HepG2 (cell line): ENCODE measurements around the gene BTBD19. TPM values are rescaled to one million over a fixed set of nuclear protein-coding genes. Genes with fewer than 3 reads are reported as not detected.

Experiments
- BRD4 ChIP-seq: sonication (generic); formaldehyde crosslinking; IDR thresholded peaks from 2 replicates; pipeline ENCODE4 v1.4.0; 2020; ENCODE audit warnings: missing genetic modification reagents
- CREB1 ChIP-seq, 2 experiments: fragments of 450-650 bp in 1 of 2; IDR thresholded peaks; 2 replicates each; pipeline ENCODE4 v1.6.1; 2016 to 2017; ENCODE audit warnings: control low read depth in 1 of 2, mild to moderate bottlenecking in 1 of 2, missing compliant biosample characterization in 1 of 2, missing genetic modification characterization in 1 of 2
- FOXK2 ChIP-seq: fragments of 450-650 bp; IDR thresholded peaks from 2 replicates; pipeline ENCODE4 v1.6.1; 2016
- GATAD1 ChIP-seq: IDR thresholded peaks from 2 replicates; pipeline ENCODE4 v1.6.1; 2016; ENCODE audit warnings: missing genetic modification reagents, missing compliant biosample characterization
- GFI1 ChIP-seq: sonication (generic); formaldehyde crosslinking; IDR thresholded peaks from 2 replicates; pipeline ENCODE4 v1.5.0; 2020; ENCODE audit warnings: missing genetic modification reagents, mild to moderate bottlenecking, borderline replicate concordance
- HNRNPUL1 ChIP-seq: fragments of 200-400 bp; formaldehyde crosslinking; IDR thresholded peaks from 2 replicates; pipeline ENCODE4 v1.6.1; 2017; ENCODE audit warnings: low read depth, mild to moderate bottlenecking, low read length, moderate library complexity
- JDP2 ChIP-seq: sonication (generic); formaldehyde crosslinking; IDR thresholded peaks from 2 replicates; pipeline ENCODE4 v1.8.1; 2022; ENCODE audit warnings: missing genetic modification reagents, borderline replicate concordance
- KAT7 ChIP-seq: IDR thresholded peaks from 2 replicates; pipeline ENCODE4 v1.6.1; 2018; ENCODE audit warnings: borderline replicate concordance, missing compliant biosample characterization
- MAZ ChIP-seq, 2 experiments: sonication (generic) in 1 of 2; formaldehyde crosslinking in 1 of 2; IDR thresholded peaks; 2 replicates each; pipeline versions ENCODE4 v1.5.0 to v1.6.1; 2012 to 2020; ENCODE audit warnings: low read depth in 2 of 2, mild to moderate bottlenecking in 2 of 2, borderline replicate concordance in 1 of 2, improper control_type of control experiment in 1 of 2, low read length in 1 of 2, missing genetic modification reagents in 1 of 2, moderate library complexity in 1 of 2
- MED13 ChIP-seq: sonication (generic); formaldehyde crosslinking; IDR thresholded peaks from 2 replicates; pipeline ENCODE4 v1.5.0; 2020; ENCODE audit warnings: missing genetic modification reagents
- NFYC ChIP-seq: IDR thresholded peaks from 2 replicates; pipeline ENCODE4 v1.6.1; 2016; ENCODE audit warnings: missing genetic modification reagents, missing compliant biosample characterization
- SP5 ChIP-seq: IDR thresholded peaks from 2 replicates; pipeline ENCODE4 v1.6.1; 2016; ENCODE audit warnings: low read depth, borderline replicate concordance
- SRY ChIP-seq: sonication (generic); formaldehyde crosslinking; IDR thresholded peaks from 2 replicates; pipeline ENCODE4 v1.8.0; 2022; ENCODE audit warnings: mild to moderate bottlenecking, missing genetic modification reagents
- ZFX ChIP-seq: sonication (generic); formaldehyde crosslinking; IDR thresholded peaks from 2 replicates; pipeline ENCODE4 v1.4.0; 2020; ENCODE audit warnings: mild to moderate bottlenecking, low read depth, missing genetic modification reagents, moderate library complexity
- ZMYM3 ChIP-seq: sonication (generic); formaldehyde crosslinking; IDR thresholded peaks from 2 replicates; pipeline ENCODE4 v1.5.1; 2020; ENCODE audit warnings: mild to moderate bottlenecking, missing genetic modification reagents
- ZNF138 ChIP-seq: sonication (generic); formaldehyde crosslinking; IDR thresholded peaks from 2 replicates; pipeline ENCODE4 v1.5.0; 2020; ENCODE audit warnings: mild to moderate bottlenecking, low read depth, missing genetic modification reagents
- ZNF557 ChIP-seq: sonication (generic); formaldehyde crosslinking; IDR thresholded peaks from 2 replicates; pipeline ENCODE4 v1.4.0; 2020; ENCODE audit warnings: missing genetic modification reagents
- ZNF589 ChIP-seq: sonication (generic); formaldehyde crosslinking; conservative IDR thresholded peaks from 2 replicates; pipeline ENCODE4 v1.8.0; 2022; ENCODE audit warnings: mild to moderate bottlenecking, moderate library complexity, missing genetic modification reagents
- polyA plus RNA-seq, 8 experiments: library from polyadenylated mRNA; depleted of rRNA in 3 of 8; stranded (reverse) in 7 of 8; unstranded in 1 of 8; fragments of >200 nt; fragmentation: Illumina TruSeq in 4 of 8; extraction: Trizol in 4 of 8; gene quantifications; 2 replicates each; pipeline versions ENCODE4 v1.2.1 to v1.2.3, GENCODE V29; 2011 to 2016; ENCODE audit warnings: low read depth in 4 of 8, missing spikeins in 1 of 8, mixed read lengths in 1 of 8; ENCODE audit not compliant: insufficient read depth in 1 of 8
- total RNA-seq, 5 experiments: library from RNA; depleted of rRNA; stranded (reverse); fragments of >200 nt; fragmentation: Illumina TruSeq; extraction: Trizol; gene quantifications; 2 replicates each; pipeline ENCODE4 v1.2.3, GENCODE V29; 2016; ENCODE audit warnings: low read depth in 1 of 5
- TF ChIP-seq, protein P1 (sequence below): sonication (generic); formaldehyde crosslinking; IDR thresholded peaks from 2 replicates; pipeline ENCODE4 v1.8.0; 2023; ENCODE audit warnings: mild to moderate bottlenecking, missing genetic modification reagents
- TF ChIP-seq, protein P2 (sequence below): sonication (generic); formaldehyde crosslinking; IDR thresholded peaks from 2 replicates; pipeline ENCODE4 v1.5.1; 2020; ENCODE audit warnings: mild to moderate bottlenecking, missing genetic modification reagents, borderline replicate concordance
- TF ChIP-seq, protein P3 (sequence below), 2 experiments: sonication (generic) in 1 of 2; formaldehyde crosslinking in 1 of 2; IDR thresholded peaks; 2 replicates each; pipeline versions ENCODE4 v1.4.0 to v1.6.1; 2018 to 2020; ENCODE audit warnings: missing genetic modification reagents in 2 of 2, borderline replicate concordance in 1 of 2, low read depth in 1 of 2, mild to moderate bottlenecking in 1 of 2, missing biosample characterization in 1 of 2
- TF ChIP-seq, protein P4 (sequence below): IDR thresholded peaks from 2 replicates; pipeline ENCODE4 v1.6.1; 2018; ENCODE audit warnings: missing genetic modification reagents, mild to moderate bottlenecking, missing compliant biosample characterization
- TF ChIP-seq, protein P5 (sequence below): IDR thresholded peaks from 2 replicates; pipeline ENCODE4 v1.6.1; 2016; ENCODE audit warnings: missing genetic modification reagents, missing compliant biosample characterization

Gene BTBD19
- total and polyA plus RNA-seq, 2 of the 13 experiments (the other 11 are each of a cell fraction or from before 2014, with no cell fraction given), result 2.7 to 6.7 TPM

DNA sequence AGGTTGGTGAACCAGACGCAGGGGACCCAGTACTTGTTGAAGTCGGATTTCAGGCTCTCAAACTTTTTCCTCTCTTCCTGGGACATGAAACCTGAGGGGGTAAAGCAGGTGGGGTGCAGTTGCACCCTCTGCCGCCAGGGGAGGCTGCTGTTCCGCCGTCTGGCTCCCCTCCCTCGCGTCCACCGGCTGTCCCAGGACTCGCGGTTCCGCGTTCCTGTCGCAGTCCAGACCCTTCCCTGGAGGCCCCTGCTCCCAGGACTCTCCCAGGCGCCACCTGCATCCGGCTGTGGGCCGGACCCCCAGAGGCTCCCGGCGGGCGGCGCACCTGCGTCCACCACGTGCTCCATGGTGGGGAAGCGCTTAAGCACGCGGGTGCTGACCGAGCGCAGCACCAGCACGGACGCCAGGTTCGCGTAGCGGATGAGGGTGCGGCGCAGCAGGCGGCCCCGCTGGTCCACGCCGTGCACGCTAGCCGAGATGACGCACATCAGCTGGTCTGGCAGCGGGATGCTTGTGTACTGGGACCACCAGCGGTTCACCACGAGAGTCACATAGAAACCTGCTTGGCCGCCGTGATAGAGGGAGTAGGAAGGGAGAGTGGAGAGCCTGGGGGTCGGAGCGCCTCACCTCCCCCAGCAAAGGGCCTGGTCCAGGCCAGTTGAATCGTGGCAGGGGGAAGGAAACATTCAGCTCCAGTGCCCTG, 22.0 kb upstream of the BTBD19 start (continued):
- TF ChIP-seq GFI1, result no peak
- no peak for TF ChIP-seq CREB1 (IDR thresholded peaks at IDR 0.05)
- TF ChIP-seq CREB1 (CRISPR knock-in tag; IDR thresholded peaks at IDR 0.05), result no peak
- no peak for TF ChIP-seq HNRNPUL1
- TF ChIP-seq, protein P1, sequence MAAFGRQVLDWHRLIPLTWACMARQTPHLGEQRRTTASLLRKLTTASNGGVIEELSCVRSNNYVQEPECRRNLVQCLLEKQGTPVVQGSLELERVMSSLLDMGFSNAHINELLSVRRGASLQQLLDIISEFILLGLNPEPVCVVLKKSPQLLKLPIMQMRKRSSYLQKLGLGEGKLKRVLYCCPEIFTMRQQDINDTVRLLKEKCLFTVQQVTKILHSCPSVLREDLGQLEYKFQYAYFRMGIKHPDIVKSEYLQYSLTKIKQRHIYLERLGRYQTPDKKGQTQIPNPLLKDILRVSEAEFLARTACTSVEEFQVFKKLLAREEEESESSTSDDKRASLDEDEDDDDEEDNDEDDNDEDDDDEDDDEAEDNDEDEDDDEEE (CRISPR knock-in tag), result no peak
- TF ChIP-seq, protein P2, sequence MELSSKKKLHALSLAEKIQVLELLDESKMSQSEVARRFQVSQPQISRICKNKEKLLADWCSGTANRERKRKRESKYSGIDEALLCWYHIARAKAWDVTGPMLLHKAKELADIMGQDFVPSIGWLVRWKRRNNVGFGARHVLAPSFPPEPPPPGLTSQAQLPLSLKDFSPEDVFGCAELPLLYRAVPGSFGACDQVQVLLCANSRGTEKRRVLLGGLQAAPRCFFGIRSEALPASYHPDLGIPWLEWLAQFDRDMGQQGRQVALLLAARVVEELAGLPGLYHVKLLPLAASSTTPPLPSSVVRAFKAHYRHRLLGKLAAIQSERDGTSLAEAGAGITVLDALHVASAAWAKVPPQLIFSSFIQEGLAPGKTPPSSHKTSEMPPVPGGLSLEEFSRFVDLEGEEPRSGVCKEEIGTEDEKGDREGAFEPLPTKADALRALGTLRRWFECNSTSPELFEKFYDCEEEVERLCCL (CRISPR knock-in tag), result no peak
- no peak for TF ChIP-seq JDP2 (CRISPR knock-in tag)
- no peak for TF ChIP-seq SRY
- peak; percentile 60; the same call in 1 of the 2 replicates for TF ChIP-seq BRD4 (CRISPR knock-in tag)
- peak; percentile 25; the same call in 1 of the 2 replicates for TF ChIP-seq ZFX (CRISPR knock-in tag)
- TF ChIP-seq GATAD1 (CRISPR knock-in tag), result no peak
- no peak for TF ChIP-seq ZMYM3 (CRISPR knock-in tag)
- TF ChIP-seq, protein P3, sequence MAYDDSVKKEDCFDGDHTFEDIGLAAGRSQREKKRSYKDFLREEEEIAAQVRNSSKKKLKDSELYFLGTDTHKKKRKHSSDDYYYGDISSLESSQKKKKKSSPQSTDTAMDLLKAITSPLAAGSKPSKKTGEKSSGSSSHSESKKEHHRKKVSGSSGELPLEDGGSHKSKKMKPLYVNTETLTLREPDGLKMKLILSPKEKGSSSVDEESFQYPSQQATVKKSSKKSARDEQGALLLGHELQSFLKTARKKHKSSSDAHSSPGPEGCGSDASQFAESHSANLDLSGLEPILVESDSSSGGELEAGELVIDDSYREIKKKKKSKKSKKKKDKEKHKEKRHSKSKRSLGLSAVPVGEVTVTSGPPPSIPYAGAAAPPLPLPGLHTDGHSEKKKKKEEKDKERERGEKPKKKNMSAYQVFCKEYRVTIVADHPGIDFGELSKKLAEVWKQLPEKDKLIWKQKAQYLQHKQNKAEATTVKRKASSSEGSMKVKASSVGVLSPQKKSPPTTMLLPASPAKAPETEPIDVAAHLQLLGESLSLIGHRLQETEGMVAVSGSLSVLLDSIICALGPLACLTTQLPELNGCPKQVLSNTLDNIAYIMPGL (CRISPR knock-in tag; IDR thresholded peaks at IDR 0.05; ENCODE audit: borderline replicate concordance in 1 of 2, low read depth in 1 of 2), result peak; percentile 79 to 82; a peak in 3 of 4 replicates
- TF ChIP-seq MAZ (IDR thresholded peaks at IDR 0.05; ENCODE audit: borderline replicate concordance, low read depth, low read length), result no peak
- TF ChIP-seq MAZ (CRISPR knock-in tag; IDR thresholded peaks at IDR 0.05; ENCODE audit: low read depth), result 0 out of 2 replicates have a peak, but pooled peaks have one; percentile 47
- no peak for TF ChIP-seq ZNF138 (CRISPR knock-in tag)
- TF ChIP-seq, protein P4, sequence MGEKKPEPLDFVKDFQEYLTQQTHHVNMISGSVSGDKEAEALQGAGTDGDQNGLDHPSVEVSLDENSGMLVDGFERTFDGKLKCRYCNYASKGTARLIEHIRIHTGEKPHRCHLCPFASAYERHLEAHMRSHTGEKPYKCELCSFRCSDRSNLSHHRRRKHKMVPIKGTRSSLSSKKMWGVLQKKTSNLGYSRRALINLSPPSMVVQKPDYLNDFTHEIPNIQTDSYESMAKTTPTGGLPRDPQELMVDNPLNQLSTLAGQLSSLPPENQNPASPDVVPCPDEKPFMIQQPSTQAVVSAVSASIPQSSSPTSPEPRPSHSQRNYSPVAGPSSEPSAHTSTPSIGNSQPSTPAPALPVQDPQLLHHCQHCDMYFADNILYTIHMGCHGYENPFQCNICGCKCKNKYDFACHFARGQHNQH (CRISPR knock-in tag), result no peak
- TF ChIP-seq ZNF557 (CRISPR knock-in tag), result no peak
- no peak for TF ChIP-seq NFYC
- TF ChIP-seq FOXK2, result no peak
- TF ChIP-seq KAT7 (CRISPR knock-in tag), result no peak
- TF ChIP-seq ZNF589 (CRISPR knock-in tag), result no peak
- TF ChIP-seq SP5 (CRISPR knock-in tag), result no peak
- TF ChIP-seq MED13 (CRISPR knock-in tag), result no peak
- TF ChIP-seq, protein P5, sequence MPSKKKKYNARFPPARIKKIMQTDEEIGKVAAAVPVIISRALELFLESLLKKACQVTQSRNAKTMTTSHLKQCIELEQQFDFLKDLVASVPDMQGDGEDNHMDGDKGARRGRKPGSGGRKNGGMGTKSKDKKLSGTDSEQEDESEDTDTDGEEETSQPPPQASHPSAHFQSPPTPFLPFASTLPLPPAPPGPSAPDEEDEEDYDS, result peak; percentile 18; the same call in 1 of the 2 replicates
